CD4-positive, CD25-positive, alpha-beta regulatory T cell (primary cell): ENCODE results near the gene APOA1. TPM values are rescaled to one million over a fixed set of nuclear protein-coding genes. Genes with fewer than 3 reads are reported as not detected.
A peak's percentile ranks its signal among the peaks of the same experiment; 100 is the strongest.

Experiments
- ATAC-seq, 2 donors: fragments of 150-1000 bp; cut with Tn5 transposase; one replicate each; pipeline ENCODE4 v1.10.0; 2021; ENCODE audit warnings: low read depth in 2 of 2, moderate number of reproducible peaks in 2 of 2, moderate library complexity in 1 of 2
- DNase-seq, 3 donors: peaks; one replicate each; pipeline versions ENCODE4 v3.0.0 to v3.0.0-alpha.2; 2012 to 2022; ENCODE audit warnings: mixed read lengths in 1 of 3
- H3K27ac ChIP-seq: one replicate; pipeline ENCODE4 v1.7.0; 2013; ENCODE audit warnings: mild to moderate bottlenecking, low read length; ENCODE audit not compliant: insufficient read depth, poor library complexity, severe bottlenecking
- H3K27me3 ChIP-seq: one replicate; pipeline ENCODE4 v1.7.0; 2013; ENCODE audit warnings: low read length; ENCODE audit not compliant: control insufficient read depth, insufficient read depth
- H3K36me3 ChIP-seq: one replicate; pipeline ENCODE4 v1.7.0; 2013; ENCODE audit warnings: mild to moderate bottlenecking, low read length, moderate library complexity; ENCODE audit not compliant: control insufficient read depth, insufficient read depth
- H3K4me1 ChIP-seq: 2 replicates; pipeline ENCODE4 v1.7.0; 2013; ENCODE audit warnings: mild to moderate bottlenecking, low read length; ENCODE audit not compliant: insufficient read depth, control insufficient read depth, poor library complexity, severe bottlenecking
- H3K4me3 ChIP-seq: one replicate; pipeline ENCODE4 v1.7.0; 2013; ENCODE audit warnings: low read depth, mild to moderate bottlenecking, low read length, moderate library complexity
- H3K9me3 ChIP-seq, 2 experiments: 1 replicate in 1 of 2; 2 replicates in 1 of 2; pipeline ENCODE4 v1.7.0; 2013; ENCODE audit warnings: low read length in 2 of 2, mild to moderate bottlenecking in 1 of 2, moderate library complexity in 1 of 2; ENCODE audit not compliant: control insufficient read depth in 2 of 2
- H3K27ac Mint-ChIP-seq, 3 donors: one replicate each; pipeline ENCODE4 v1.8.0; 2020 to 2022; ENCODE audit warnings: mild to moderate bottlenecking in 3 of 3, mixed read lengths in 3 of 3, moderate library complexity in 2 of 3
- H3K27me3 Mint-ChIP-seq: one replicate; pipeline ENCODE4 v1.8.0; 2022; ENCODE audit warnings: mild to moderate bottlenecking, mixed read lengths
- H3K36me3 Mint-ChIP-seq: one replicate; pipeline ENCODE4 v1.8.0; 2020; ENCODE audit warnings: mixed read lengths
- H3K4me1 Mint-ChIP-seq, 4 donors: one replicate each; pipeline ENCODE4 v1.8.0; 2020 to 2022; ENCODE audit warnings: mixed read lengths in 4 of 4, mild to moderate bottlenecking in 1 of 4
- H3K4me3 Mint-ChIP-seq, 4 donors: one replicate each; pipeline ENCODE4 v1.8.0; 2020 to 2022; ENCODE audit warnings: mild to moderate bottlenecking in 4 of 4, mixed read lengths in 4 of 4, moderate library complexity in 3 of 4
- H3K9me3 Mint-ChIP-seq, 7 donors: one replicate each; pipeline ENCODE4 v1.8.0; 2020 to 2022; ENCODE audit warnings: mixed read lengths in 7 of 7, mild to moderate bottlenecking in 3 of 7, moderate library complexity in 2 of 7
- polyA plus RNA-seq, 4 donors: library from polyadenylated mRNA; unstranded; fragments of 300-500 nt; fragmentation: Illumina TruSeq; gene quantifications; one replicate each; pipeline ENCODE4 v1.2.3, GENCODE V29; 2021
- total RNA-seq: library from RNA; stranded (reverse); gene quantifications from one replicate; pipeline ENCODE4 v1.2.3, GENCODE V29; 2022

Gene APOA1
- total and polyA plus RNA-seq, 5 donors from 2014 or later: 0.34 TPM; not detected in 4

- H3K4me3 Mint-ChIP-seq: no peak overlapping the region
- H3K4me3 ChIP-seq: no peak overlapping the region
- peak overlapping the region in 2 of 3 donors; percentile 7 to 36 for H3K27ac Mint-ChIP-seq
- no peaks in the 10 kb centered on the region for H3K9me3 Mint-ChIP-seq
- H3K9me3 ChIP-seq: no peaks in the 10 kb centered on the region
- no peaks in the 10 kb centered on the region for H3K27me3 Mint-ChIP-seq
- H3K4me1 Mint-ChIP-seq: peaks cover 27 to 48% (median 40%) of the 10 kb centered on the region in 4 donors
- H3K36me3 ChIP-seq: peaks cover 43% of the 10 kb centered on the region
- H3K27me3 ChIP-seq: no peaks in the 10 kb centered on the region
- no peak overlapping the region for H3K27ac ChIP-seq
- ATAC-seq (no peak), DNase-seq (no peak)
- peaks cover 40% of the 10 kb centered on the region for H3K36me3 Mint-ChIP-seq
- peaks cover 36% of the 10 kb centered on the region for H3K4me1 ChIP-seq
Measured at GRCh38 chr11:116849060-116849459, 11.6 kb upstream of the APOA1 start.

- DNase-seq (no peak), ATAC-seq (no peak)
- Histone ChIP-seq H3K4me1 (peaks cover 22% of the 10 kb centered on the region), H3K27me3 (no peaks in the 10 kb centered on the region), H3K9me3 (no peaks in the 10 kb centered on the region), H3K4me3 (no peak overlapping the region), H3K36me3 (peaks cover 52% of the 10 kb centered on the region), H3K27ac (no peak overlapping the region)
- Mint-ChIP-seq H3K27me3 (no peaks in the 10 kb centered on the region), H3K4me1 (peaks cover 19 to 33% (median 28%) of the 10 kb centered on the region in 4 donors), H3K9me3 (no peaks in the 10 kb centered on the region), H3K4me3 (peak overlapping the region in 1 of 4 donors; percentile 49), H3K36me3 (peaks cover 52% of the 10 kb centered on the region), H3K27ac (peak overlapping the region in 1 of 3 donors; percentile 52)
Measured at GRCh38 chr11:116847612-116848011, 10.2 kb upstream of the APOA1 start.

DNA sequence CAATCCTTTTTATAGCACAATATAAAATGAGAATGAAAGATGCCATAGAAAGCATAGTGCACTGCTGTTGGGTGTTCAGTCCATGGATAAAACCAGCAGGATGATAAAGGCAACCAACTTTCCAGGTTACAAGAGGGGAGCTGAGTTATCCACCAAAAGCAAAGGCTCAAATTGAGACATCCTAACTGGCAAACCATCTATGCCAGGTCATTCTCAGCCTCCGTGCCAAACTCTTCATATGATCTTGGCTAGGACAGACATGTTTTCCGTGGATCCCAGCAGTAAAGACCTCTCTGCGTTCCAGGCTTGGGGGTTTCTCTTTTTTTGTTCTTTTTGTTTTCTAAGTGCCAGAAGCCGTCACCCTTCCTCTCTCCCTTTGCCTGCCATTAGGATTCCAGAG lies 7.3 kb upstream of the APOA1 start:
- peaks cover under 1 to 10% (median 5%) of the 10 kb centered on the region in 4 donors for H3K4me1 Mint-ChIP-seq
- Histone ChIP-seq H3K4me3 (no peak overlapping the region), H3K4me1 (no peaks in the 10 kb centered on the region), H3K9me3 (no peaks in the 10 kb centered on the region), H3K27ac (no peak overlapping the region), H3K36me3 (peaks cover 52% of the 10 kb centered on the region), H3K27me3 (no peaks in the 10 kb centered on the region)
- no peaks in the 10 kb centered on the region for H3K27me3 Mint-ChIP-seq
- H3K36me3 Mint-ChIP-seq: peaks cover 44% of the 10 kb centered on the region
- H3K27ac Mint-ChIP-seq: peak overlapping the region in 1 of 3 donors; percentile 32
- DNase-seq: no peak
- ATAC-seq: no peak
- peaks cover 0 to 2% (median 0%) of the 10 kb centered on the region in 7 donors for H3K9me3 Mint-ChIP-seq
- no peak overlapping the region for H3K4me3 Mint-ChIP-seq

- Mint-ChIP-seq H3K27ac (peak overlapping the region in 2 of 3 donors; percentile 32 to 63), H3K27me3 (no peaks in the 10 kb centered on the region), H3K4me3 (no peak overlapping the region), H3K9me3 (peaks cover 0 to 2% (median 0%) of the 10 kb centered on the region in 7 donors), H3K36me3 (peaks cover 41% of the 10 kb centered on the region), H3K4me1 (peaks cover 0 to 10% (median 3%) of the 10 kb centered on the region in 4 donors)
- Histone ChIP-seq H3K4me1 (no peaks in the 10 kb centered on the region), H3K27me3 (no peaks in the 10 kb centered on the region), H3K9me3 (no peaks in the 10 kb centered on the region), H3K36me3 (peaks cover 44% of the 10 kb centered on the region), H3K4me3 (no peak overlapping the region), H3K27ac (no peak overlapping the region)
- ATAC-seq (no peak), DNase-seq (no peak)
Measured at GRCh38 chr11:116843661-116844060, 6.2 kb upstream of the APOA1 start.

GRCh38 chr11:116842909-116843308 lies 5.5 kb upstream of the APOA1 start:
- Histone ChIP-seq H3K27me3 (no peaks in the 10 kb centered on the region), H3K36me3 (peaks cover 39% of the 10 kb centered on the region), H3K4me1 (no peaks in the 10 kb centered on the region), H3K4me3 (no peak overlapping the region), H3K9me3 (no peaks in the 10 kb centered on the region), H3K27ac (no peak overlapping the region)
- H3K4me1 Mint-ChIP-seq: peaks cover 0 to 13% (median 3%) of the 10 kb centered on the region in 4 donors
- peak overlapping the region in 1 of 3 donors; percentile 44 for H3K27ac Mint-ChIP-seq
- ATAC-seq: no peak
- peaks cover 0 to 2% (median 0%) of the 10 kb centered on the region in 7 donors for H3K9me3 Mint-ChIP-seq
- H3K4me3 Mint-ChIP-seq: no peak overlapping the region
- no peak for DNase-seq
- H3K27me3 Mint-ChIP-seq: no peaks in the 10 kb centered on the region
- peaks cover 41% of the 10 kb centered on the region for H3K36me3 Mint-ChIP-seq

GRCh38 chr11:116842117-116842516 lies 4.7 kb upstream of the APOA1 start:
- Histone ChIP-seq H3K4me3 (no peak overlapping the region), H3K27ac (no peak overlapping the region), H3K36me3 (peaks cover 35% of the 10 kb centered on the region), H3K4me1 (no peaks in the 10 kb centered on the region), H3K27me3 (no peaks in the 10 kb centered on the region), H3K9me3 (no peaks in the 10 kb centered on the region)
- no peak for DNase-seq
- peaks cover 37% of the 10 kb centered on the region for H3K36me3 Mint-ChIP-seq
- H3K4me1 Mint-ChIP-seq: peaks cover 0 to 12% (median 3%) of the 10 kb centered on the region in 4 donors
- H3K27me3 Mint-ChIP-seq: no peaks in the 10 kb centered on the region
- no peak overlapping the region for H3K4me3 Mint-ChIP-seq
- H3K9me3 Mint-ChIP-seq: peaks cover 0 to 2% (median 0%) of the 10 kb centered on the region in 7 donors
- no peak for ATAC-seq
- H3K27ac Mint-ChIP-seq: peak overlapping the region in 1 of 3 donors; percentile 56

DNA sequence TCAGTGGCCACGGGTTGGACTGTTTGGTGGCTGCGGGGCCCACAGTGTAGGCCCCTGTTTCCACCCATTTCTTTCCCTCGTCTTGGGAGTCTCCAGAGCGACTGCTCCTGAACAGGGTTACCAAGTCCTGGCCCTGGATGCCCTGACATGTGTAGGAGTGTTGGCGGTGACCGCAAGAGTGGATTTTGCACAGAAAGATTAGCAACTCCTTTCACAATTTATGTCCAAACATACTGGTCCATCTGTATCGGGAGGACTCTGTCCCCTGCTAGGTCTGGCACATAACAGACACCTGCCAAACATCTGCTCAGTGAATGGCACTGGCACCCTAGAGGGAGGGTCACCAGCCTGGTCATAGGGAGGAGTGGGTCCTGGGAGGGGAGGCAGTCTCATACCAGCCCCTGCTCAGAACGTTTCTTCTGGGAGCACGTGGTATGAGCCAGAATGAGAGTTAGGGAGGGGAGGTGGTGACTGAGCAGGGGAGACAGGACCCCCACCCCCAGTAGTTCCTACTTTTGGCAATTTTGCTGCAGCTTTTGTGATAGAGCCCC lies 3.4 kb upstream of the APOA1 start:
- no peak overlapping the region for H3K4me3 ChIP-seq
- H3K36me3 ChIP-seq: peaks cover 22% of the 10 kb centered on the region
- Mint-ChIP-seq H3K4me3 (no peak overlapping the region), H3K4me1 (peaks cover 0 to 16% (median 4%) of the 10 kb centered on the region in 4 donors), H3K36me3 (peaks cover 24% of the 10 kb centered on the region), H3K27me3 (no peaks in the 10 kb centered on the region), H3K9me3 (peaks cover 0 to 2% (median 0%) of the 10 kb centered on the region in 7 donors), H3K27ac (peak overlapping the region in 2 of 3 donors; percentile 31 to 48)
- H3K4me1 ChIP-seq: peaks cover 3% of the 10 kb centered on the region
- no peak overlapping the region for H3K27ac ChIP-seq
- no peak for ATAC-seq
- no peaks in the 10 kb centered on the region for H3K27me3 ChIP-seq
- H3K9me3 ChIP-seq: no peaks in the 10 kb centered on the region
- no peak for DNase-seq

DNA sequence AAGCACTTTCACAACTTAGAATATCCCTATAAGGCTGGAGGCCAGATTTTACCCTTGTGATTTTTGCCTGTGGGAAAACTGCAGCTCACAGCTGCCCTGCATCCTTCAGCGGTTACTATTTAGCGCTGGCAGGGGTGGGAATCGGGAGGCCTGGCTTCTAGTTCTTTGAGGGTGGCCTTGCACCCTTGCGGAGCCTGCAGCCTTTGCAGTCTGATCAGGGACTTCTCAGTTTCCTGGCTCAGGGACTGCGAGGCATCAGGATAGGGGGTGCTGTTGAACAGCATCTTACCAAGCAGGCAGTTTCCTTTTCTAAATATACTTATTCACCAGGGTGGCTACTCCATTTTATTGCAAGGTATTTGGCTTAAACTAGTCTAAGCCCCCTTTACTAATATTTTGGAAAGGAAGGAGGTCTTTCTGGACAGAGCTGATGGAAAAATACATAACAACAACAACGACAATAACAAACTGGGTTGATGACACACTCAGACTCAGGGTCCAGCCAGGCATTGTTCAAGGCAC lies 2.9 kb upstream of the APOA1 start:
- DNase-seq: peak in 1 of 3 donors; percentile 32

More for the DNA sequence above, 2.9 kb upstream of the APOA1 start:
- H3K27ac Mint-ChIP-seq: peak overlapping the region in 1 of 3 donors; percentile 31
- peaks cover 17% of the 10 kb centered on the region for H3K36me3 ChIP-seq
- H3K4me1 Mint-ChIP-seq: peaks cover 0 to 21% (median 6%) of the 10 kb centered on the region in 4 donors
- H3K27me3 ChIP-seq: no peaks in the 10 kb centered on the region
- H3K9me3 ChIP-seq: no peaks in the 10 kb centered on the region
- no peak for ATAC-seq
- peaks cover 0 to 2% (median 0%) of the 10 kb centered on the region in 7 donors for H3K9me3 Mint-ChIP-seq
- no peaks in the 10 kb centered on the region for H3K27me3 Mint-ChIP-seq
- H3K4me3 Mint-ChIP-seq: no peak overlapping the region
- H3K36me3 Mint-ChIP-seq: peaks cover 19% of the 10 kb centered on the region
- H3K4me3 ChIP-seq: no peak overlapping the region
- H3K27ac ChIP-seq: no peak overlapping the region
- H3K4me1 ChIP-seq: peaks cover 9% of the 10 kb centered on the region
